Chondrocyte (in vitro differentiated cells): ENCODE results near the gene HLCS. TPM values are rescaled to one million over a fixed set of nuclear protein-coding genes. Genes with fewer than 3 reads are reported as not detected.

ENCODE experiments used
- DNase-seq: peaks from one replicate; pipeline ENCODE4 v3.0.0; 2021; ENCODE audit warnings: mixed read lengths, low spot score
- H3K27ac Mint-ChIP-seq: one replicate; pipeline ENCODE4 v1.8.0; 2021; ENCODE audit warnings: mild to moderate bottlenecking, moderate library complexity, mixed read lengths; ENCODE audit not compliant: unreplicated experiment
- H3K27me3 Mint-ChIP-seq: 2 replicates; pipeline ENCODE4 v1.8.0; 2021; ENCODE audit warnings: low read depth, mixed read lengths
- H3K36me3 Mint-ChIP-seq: 2 replicates; pipeline ENCODE4 v1.8.0; 2021; ENCODE audit warnings: low read depth, mixed read lengths
- H3K4me1 Mint-ChIP-seq: 2 replicates; pipeline ENCODE4 v1.8.0; 2021; ENCODE audit warnings: low read depth, mild to moderate bottlenecking, mixed read lengths
- H3K4me3 Mint-ChIP-seq: one replicate; pipeline ENCODE4 v1.8.0; 2021; ENCODE audit warnings: mild to moderate bottlenecking, moderate library complexity, mixed read lengths; ENCODE audit not compliant: unreplicated experiment
- H3K9me3 Mint-ChIP-seq: 2 replicates; pipeline ENCODE4 v1.8.0; 2021; ENCODE audit warnings: low read depth, mixed read lengths
- total RNA-seq: library from RNA; stranded (reverse); gene quantifications from 3 replicates; pipeline ENCODE4 v1.2.1, GENCODE V29; 2021
- TF ChIP-seq, protein P1 (sequence below): fragments of 200-600 bp; sonication (generic); IDR thresholded peaks from 2 replicates; pipeline ENCODE4 v1.5.0; 2021; ENCODE audit warnings: antibody characterized with exemption, mild to moderate bottlenecking, moderate library complexity

HLCS gene
- total RNA-seq, 1 donor from 2014 or later, result 30.4 TPM

- TF ChIP-seq, protein P1, sequence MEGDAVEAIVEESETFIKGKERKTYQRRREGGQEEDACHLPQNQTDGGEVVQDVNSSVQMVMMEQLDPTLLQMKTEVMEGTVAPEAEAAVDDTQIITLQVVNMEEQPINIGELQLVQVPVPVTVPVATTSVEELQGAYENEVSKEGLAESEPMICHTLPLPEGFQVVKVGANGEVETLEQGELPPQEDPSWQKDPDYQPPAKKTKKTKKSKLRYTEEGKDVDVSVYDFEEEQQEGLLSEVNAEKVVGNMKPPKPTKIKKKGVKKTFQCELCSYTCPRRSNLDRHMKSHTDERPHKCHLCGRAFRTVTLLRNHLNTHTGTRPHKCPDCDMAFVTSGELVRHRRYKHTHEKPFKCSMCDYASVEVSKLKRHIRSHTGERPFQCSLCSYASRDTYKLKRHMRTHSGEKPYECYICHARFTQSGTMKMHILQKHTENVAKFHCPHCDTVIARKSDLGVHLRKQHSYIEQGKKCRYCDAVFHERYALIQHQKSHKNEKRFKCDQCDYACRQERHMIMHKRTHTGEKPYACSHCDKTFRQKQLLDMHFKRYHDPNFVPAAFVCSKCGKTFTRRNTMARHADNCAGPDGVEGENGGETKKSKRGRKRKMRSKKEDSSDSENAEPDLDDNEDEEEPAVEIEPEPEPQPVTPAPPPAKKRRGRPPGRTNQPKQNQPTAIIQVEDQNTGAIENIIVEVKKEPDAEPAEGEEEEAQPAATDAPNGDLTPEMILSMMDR, result no peak
- peaks cover 1% of the 10 kb centered on the region for H3K36me3 Mint-ChIP-seq
- H3K27me3 Mint-ChIP-seq, result no peaks in the 10 kb centered on the region
- DNase-seq, result no peak
- H3K27ac Mint-ChIP-seq, result no peak overlapping the region
- H3K9me3 Mint-ChIP-seq, result no peaks in the 10 kb centered on the region
- H3K4me1 Mint-ChIP-seq, result peaks cover 6% of the 10 kb centered on the region
- no peak overlapping the region for H3K4me3 Mint-ChIP-seq
Observed at GRCh38 chr21:36785615-36786014, 180.9 kb downstream of the HLCS start.

- Mint-ChIP-seq H3K27ac (peak overlapping the region; percentile 49), H3K36me3 (peaks cover 1% of the 10 kb centered on the region)
Observed at GRCh38 chr21:36784947-36785346, 181.5 kb downstream of the HLCS start.

GRCh38 chr21:36783612-36784374, 182.7 kb downstream of the HLCS start:
- Mint-ChIP-seq H3K36me3 (peaks cover 3% of the 10 kb centered on the region), H3K27me3 (no peaks in the 10 kb centered on the region), H3K4me3 (no peak overlapping the region), H3K27ac (no peak overlapping the region), H3K9me3 (no peaks in the 10 kb centered on the region), H3K4me1 (peaks cover 6% of the 10 kb centered on the region)
- TF ChIP-seq, protein P1, result no peak
- DNase-seq, result no peak

More at GRCh38 chr21:36784947-36785346, 181.5 kb downstream of the HLCS start:
- H3K4me3 Mint-ChIP-seq, result no peak overlapping the region
- H3K9me3 Mint-ChIP-seq, result no peaks in the 10 kb centered on the region
- DNase-seq, result no peak
- H3K27me3 Mint-ChIP-seq, result no peaks in the 10 kb centered on the region
- TF ChIP-seq, protein P1, result no peak
- peaks cover 6% of the 10 kb centered on the region for H3K4me1 Mint-ChIP-seq

DNA sequence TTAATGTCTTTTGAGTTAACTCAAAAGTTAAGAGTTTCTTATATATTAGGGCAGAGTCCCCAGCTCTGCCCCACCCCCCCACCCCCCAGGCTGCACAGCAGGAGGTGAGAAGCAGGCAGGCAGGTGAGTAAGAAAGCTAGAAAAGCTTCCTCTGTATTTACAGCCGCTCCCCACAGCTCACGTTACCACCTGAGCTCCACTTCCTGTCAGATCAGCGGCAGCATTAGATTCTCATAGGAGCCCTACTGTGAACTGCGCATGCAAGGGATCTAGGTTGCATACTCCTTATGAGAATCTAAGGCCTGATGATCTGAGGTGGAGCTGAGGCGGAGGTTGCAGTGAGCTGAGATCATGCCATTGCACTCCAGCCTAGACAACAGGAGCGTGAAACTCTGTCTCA, 185.6 kb downstream of the HLCS start:
- no peak overlapping the region for H3K27ac Mint-ChIP-seq
- no peak for DNase-seq
- H3K4me1 Mint-ChIP-seq, result no peaks in the 10 kb centered on the region
- TF ChIP-seq, protein P1, result no peak
- no peak overlapping the region for H3K4me3 Mint-ChIP-seq
- H3K36me3 Mint-ChIP-seq, result peaks cover 2% of the 10 kb centered on the region
- no peaks in the 10 kb centered on the region for H3K9me3 Mint-ChIP-seq
- no peaks in the 10 kb centered on the region for H3K27me3 Mint-ChIP-seq

DNA sequence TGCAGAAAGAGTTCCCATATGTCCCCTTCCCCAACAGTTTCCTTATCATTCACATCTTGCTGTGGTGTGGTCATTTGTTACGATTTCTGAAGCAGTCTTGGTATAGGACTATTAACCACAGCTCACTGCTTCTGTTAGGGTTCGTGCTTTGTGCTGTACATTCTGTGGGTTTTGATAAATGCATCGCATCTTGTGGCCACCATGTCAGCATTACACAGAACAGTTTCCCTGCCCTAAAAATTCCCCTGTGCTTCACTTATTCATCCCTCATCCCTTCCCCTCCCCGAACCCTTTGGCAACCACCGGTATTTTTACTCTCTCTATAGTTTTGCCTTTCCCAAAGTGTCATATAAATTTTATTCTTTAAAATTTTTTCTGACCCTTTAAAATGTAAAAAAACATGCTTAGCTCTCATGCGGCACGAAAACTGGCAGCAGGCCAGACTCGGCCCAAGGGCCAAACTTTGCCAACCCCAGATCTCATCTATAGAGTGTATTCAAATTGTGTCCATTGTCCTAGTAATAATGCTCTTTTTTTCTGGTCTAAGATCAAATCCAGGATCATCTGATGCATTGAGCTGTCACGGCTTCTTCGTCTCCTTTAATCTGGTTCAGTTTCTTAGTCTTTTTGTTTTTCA, 189.4 kb downstream of the HLCS start:
- Mint-ChIP-seq H3K36me3 (peaks cover 2% of the 10 kb centered on the region), H3K4me1 (peaks cover 21% of the 10 kb centered on the region), H3K27me3 (no peaks in the 10 kb centered on the region), H3K4me3 (no peak overlapping the region), H3K27ac (no peak overlapping the region), H3K9me3 (no peaks in the 10 kb centered on the region)
- no peak for DNase-seq
- TF ChIP-seq, protein P1, result no peak
